ENCODE measurements around the gene C1orf141. TPM values are rescaled to one million over a fixed set of nuclear protein-coding genes. Genes with fewer than 3 reads are reported as not detected.
"Not testable (repeated sequence)": the region's sequence is repeated elsewhere in the genome, so short reads cannot be mapped to it uniquely, and the experiment has no call there.

C1orf141 gene
- polyA plus RNA-seq, 1 donor (not counting 4 experiments of a cell fraction or from before 2014, with no cell fraction given): not detected

DNA sequence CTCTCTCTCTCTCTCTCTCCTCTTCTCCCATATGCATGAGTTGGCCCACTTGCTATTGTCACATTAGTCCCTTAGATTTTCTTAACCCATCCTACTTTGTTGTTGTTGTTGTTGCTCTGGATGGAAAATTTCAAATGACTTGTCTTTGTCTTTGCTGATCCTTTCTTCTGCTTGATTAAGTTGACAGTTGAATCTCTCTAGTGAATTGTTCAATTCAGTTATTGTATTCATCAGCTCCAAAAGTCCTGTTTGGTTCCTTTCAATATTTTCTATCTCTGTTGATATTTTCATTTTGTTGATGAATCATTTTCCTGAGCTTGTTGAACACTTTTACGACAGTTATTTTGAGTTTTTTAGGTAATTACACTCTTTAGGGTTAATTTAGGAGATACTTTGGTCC is 62.0 kb downstream of the C1orf141 start:
- Histone ChIP-seq H3K27me3 (ENCODE audit: control insufficient read depth, extremely low read depth, insufficient read depth, low read length) (no peaks in the 10 kb centered on the region), H4K20me1 (ENCODE audit: control insufficient read depth, extremely low read depth, insufficient read depth, low read length) (no peaks in the 10 kb centered on the region), H3K9me1 (ENCODE audit: control insufficient read depth, extremely low read depth, insufficient read depth, low read length) (no peaks in the 10 kb centered on the region), H3K4me1 (ENCODE audit: control insufficient read depth, extremely low read depth, insufficient read depth, low read length) (no peaks in the 10 kb centered on the region), H3K27ac (ENCODE audit: control insufficient read depth, insufficient read depth, low read length) (no peak overlapping the region), H3K4me3 (ENCODE audit: control insufficient read depth in 2 of 3, extremely low read depth in 1 of 3, insufficient read depth in 2 of 3, low read depth in 1 of 3, low read length in 3 of 3) (no peak overlapping the region), H3K79me2 (ENCODE audit: control insufficient read depth, insufficient read depth, low read length) (no peaks in the 10 kb centered on the region), H3K4me2 (ENCODE audit: control insufficient read depth, extremely low read depth, insufficient read depth, low read depth, low read length) (no peak overlapping the region), H3K36me3 (ENCODE audit: control insufficient read depth in 2 of 2, extremely low read depth in 1 of 2, insufficient read depth in 2 of 2, low read length in 2 of 2) (no peaks in the 10 kb centered on the region), H2AFZ (ENCODE audit: control insufficient read depth, low read length) (no peak overlapping the region), H3K9ac (ENCODE audit: control insufficient read depth, extremely low read depth, insufficient read depth, low read length) (no peak overlapping the region), H3K9me3 (ENCODE audit: control insufficient read depth, low read depth, low read length) (peaks cover 2% of the 10 kb centered on the region)
- TF ChIP-seq CTCF (optimal IDR thresholded peaks at IDR 0.05 in 1 of 3, IDR thresholded peaks at IDR 0.05 in 1 of 3, conservative IDR thresholded peaks at IDR 0.05 in 1 of 3; ENCODE audit: extremely low read depth in 1 of 3, insufficient read depth in 2 of 3, low read length in 3 of 3) (no peak), EZH2 (IDR thresholded peaks at IDR 0.05; ENCODE audit: low read length) (no peak)
- DNase-seq (ENCODE audit: low read depth, low spot score): no peak
- no peak for FAIRE-seq
- dilution Hi-C loops (cut with MboI; ENCODE audit: extremely low pct_ligation_motif_present, low sequenced_read_pairs): no loop called here

GRCh38 chr1:67067655-67068054 is 67.1 kb downstream of the C1orf141 start:
- H3K36me3 ChIP-seq (ENCODE audit: control insufficient read depth in 2 of 2, extremely low read depth in 1 of 2, insufficient read depth in 2 of 2, low read length in 2 of 2); H4K20me1 ChIP-seq (ENCODE audit: control insufficient read depth, extremely low read depth, insufficient read depth, low read length); DNase-seq (ENCODE audit: low read depth, low spot score); H3K27me3 ChIP-seq (ENCODE audit: control insufficient read depth, extremely low read depth, insufficient read depth, low read length); H2AFZ ChIP-seq (ENCODE audit: control insufficient read depth, low read length); FAIRE-seq; H3K4me2 ChIP-seq (ENCODE audit: control insufficient read depth, extremely low read depth, insufficient read depth, low read depth, low read length); H3K9ac ChIP-seq (ENCODE audit: control insufficient read depth, extremely low read depth, insufficient read depth, low read length); H3K9me1 ChIP-seq (ENCODE audit: control insufficient read depth, extremely low read depth, insufficient read depth, low read length); dilution Hi-C loops (cut with MboI; ENCODE audit: extremely low pct_ligation_motif_present, low sequenced_read_pairs); H3K79me2 ChIP-seq (ENCODE audit: control insufficient read depth, insufficient read depth, low read length); H3K27ac ChIP-seq (ENCODE audit: control insufficient read depth, insufficient read depth, low read length); H3K9me3 ChIP-seq (ENCODE audit: control insufficient read depth, low read depth, low read length); H3K4me1 ChIP-seq (ENCODE audit: control insufficient read depth, extremely low read depth, insufficient read depth, low read length); H3K4me3 ChIP-seq (ENCODE audit: control insufficient read depth in 2 of 3, extremely low read depth in 1 of 3, insufficient read depth in 2 of 3, low read depth in 1 of 3, low read length in 3 of 3): not testable (repeated sequence)

GRCh38 chr1:67062412-67062811 is 72.4 kb downstream of the C1orf141 start:
- Histone ChIP-seq H4K20me1 (ENCODE audit: control insufficient read depth, extremely low read depth, insufficient read depth, low read length) (no peaks in the 10 kb centered on the region), H3K27ac (ENCODE audit: control insufficient read depth, insufficient read depth, low read length) (no peak overlapping the region), H3K9me1 (ENCODE audit: control insufficient read depth, extremely low read depth, insufficient read depth, low read length) (no peaks in the 10 kb centered on the region), H2AFZ (ENCODE audit: control insufficient read depth, low read length) (no peak overlapping the region), H3K9ac (ENCODE audit: control insufficient read depth, extremely low read depth, insufficient read depth, low read length) (no peak overlapping the region), H3K9me3 (ENCODE audit: control insufficient read depth, low read depth, low read length) (peaks cover under 1% of the 10 kb centered on the region), H3K27me3 (ENCODE audit: control insufficient read depth, extremely low read depth, insufficient read depth, low read length) (no peaks in the 10 kb centered on the region), H3K4me3 (ENCODE audit: control insufficient read depth in 2 of 3, extremely low read depth in 1 of 3, insufficient read depth in 2 of 3, low read depth in 1 of 3, low read length in 3 of 3) (no peak overlapping the region), H3K4me2 (ENCODE audit: control insufficient read depth, extremely low read depth, insufficient read depth, low read depth, low read length) (no peak overlapping the region), H3K79me2 (ENCODE audit: control insufficient read depth, insufficient read depth, low read length) (no peaks in the 10 kb centered on the region), H3K4me1 (ENCODE audit: control insufficient read depth, extremely low read depth, insufficient read depth, low read length) (peaks cover 21% of the 10 kb centered on the region), H3K36me3 (ENCODE audit: control insufficient read depth in 2 of 2, extremely low read depth in 1 of 2, insufficient read depth in 2 of 2, low read length in 2 of 2) (no peaks in the 10 kb centered on the region)
- dilution Hi-C loops (cut with MboI; ENCODE audit: extremely low pct_ligation_motif_present, low sequenced_read_pairs): no loop called here
- no peak for TF ChIP-seq EZH2 (IDR thresholded peaks at IDR 0.05; ENCODE audit: low read length)
- TF ChIP-seq CTCF (optimal IDR thresholded peaks at IDR 0.05 in 1 of 3, IDR thresholded peaks at IDR 0.05 in 1 of 3, conservative IDR thresholded peaks at IDR 0.05 in 1 of 3; ENCODE audit: extremely low read depth in 1 of 3, insufficient read depth in 2 of 3, low read length in 3 of 3): no peak
- DNase-seq (ENCODE audit: low read depth, low spot score) (no peak), FAIRE-seq (no peak)
